ENCODE results near the gene ACTR6. TPM values are rescaled to one million over a fixed set of nuclear protein-coding genes. Genes with fewer than 3 reads are reported as not detected.
"Not testable (repeated sequence)": the region's sequence is repeated elsewhere in the genome, so short reads cannot be mapped to it uniquely, and the experiment has no call there.

ACTR6 gene
- total and polyA plus RNA-seq, 11 donors = 8.9 to 29.5 (median 21.9) TPM

- ATAC-seq = peak; percentile 11 to 68 (median 24)
- no peaks in the 10 kb centered on the region for H3K36me3 ChIP-seq
- TF ChIP-seq, protein P1, sequence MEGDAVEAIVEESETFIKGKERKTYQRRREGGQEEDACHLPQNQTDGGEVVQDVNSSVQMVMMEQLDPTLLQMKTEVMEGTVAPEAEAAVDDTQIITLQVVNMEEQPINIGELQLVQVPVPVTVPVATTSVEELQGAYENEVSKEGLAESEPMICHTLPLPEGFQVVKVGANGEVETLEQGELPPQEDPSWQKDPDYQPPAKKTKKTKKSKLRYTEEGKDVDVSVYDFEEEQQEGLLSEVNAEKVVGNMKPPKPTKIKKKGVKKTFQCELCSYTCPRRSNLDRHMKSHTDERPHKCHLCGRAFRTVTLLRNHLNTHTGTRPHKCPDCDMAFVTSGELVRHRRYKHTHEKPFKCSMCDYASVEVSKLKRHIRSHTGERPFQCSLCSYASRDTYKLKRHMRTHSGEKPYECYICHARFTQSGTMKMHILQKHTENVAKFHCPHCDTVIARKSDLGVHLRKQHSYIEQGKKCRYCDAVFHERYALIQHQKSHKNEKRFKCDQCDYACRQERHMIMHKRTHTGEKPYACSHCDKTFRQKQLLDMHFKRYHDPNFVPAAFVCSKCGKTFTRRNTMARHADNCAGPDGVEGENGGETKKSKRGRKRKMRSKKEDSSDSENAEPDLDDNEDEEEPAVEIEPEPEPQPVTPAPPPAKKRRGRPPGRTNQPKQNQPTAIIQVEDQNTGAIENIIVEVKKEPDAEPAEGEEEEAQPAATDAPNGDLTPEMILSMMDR (IDR thresholded peaks at IDR 0.05) = no peak
- no peak for TF ChIP-seq POLR2A (IDR thresholded peaks at IDR 0.05)
- H3K4me3 ChIP-seq = no peak overlapping the region
- DNase-seq = no peak
- intact Hi-C loops (cut with DNase I) = no loop called here
- 36 to 62% (median 54%) methylated on average over 5 of the region's 5 CpGs for WGBS, 4 donors
- H3K9me3 ChIP-seq = no peaks in the 10 kb centered on the region
- peak overlapping the region in 1 of 12 donors; percentile 50 for H3K27ac ChIP-seq
- no peaks in the 10 kb centered on the region for H3K27me3 ChIP-seq
- H3K4me1 ChIP-seq = peaks cover 0 to 20% (median 1%) of the 10 kb centered on the region in 12 donors
Measured at GRCh38 chr12:100187068-100187467, 13.5 kb upstream of the ACTR6 start.

DNA sequence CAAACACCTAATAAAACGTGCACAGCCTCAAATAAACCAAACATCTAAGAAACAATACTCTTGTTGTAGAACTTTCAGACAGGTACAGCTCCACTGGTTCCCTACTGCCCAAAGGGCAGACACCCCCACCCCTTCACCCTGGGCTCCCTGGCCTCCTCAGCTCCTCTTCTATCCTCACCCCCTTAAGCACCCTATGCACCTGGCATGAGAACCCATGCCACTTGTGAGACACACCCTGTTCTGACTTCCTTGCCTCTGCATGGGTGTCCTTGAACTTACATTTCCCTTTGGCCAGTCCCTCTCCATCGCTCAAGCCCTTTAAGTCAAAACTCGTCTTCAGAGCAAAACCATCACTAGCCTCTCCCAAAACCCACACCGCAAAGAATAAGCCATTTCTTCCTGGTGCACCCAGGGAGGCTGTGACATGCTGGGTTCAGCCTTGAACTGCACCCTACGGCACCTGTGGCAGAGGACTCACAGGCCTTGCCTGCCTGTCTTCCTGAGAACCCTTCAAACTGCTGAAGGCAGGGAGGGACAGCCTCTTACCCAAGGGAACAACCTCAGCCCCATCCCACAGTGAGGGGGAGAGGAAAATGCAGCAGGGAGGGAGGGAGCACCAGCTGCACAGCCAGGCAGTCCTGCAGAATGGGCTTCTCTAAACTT is 12.6 kb upstream of the ACTR6 start:
- H3K9me3 ChIP-seq = no peaks in the 10 kb centered on the region
- ATAC-seq (no peak), DNase-seq (no peak)
- H3K27ac ChIP-seq = no peak overlapping the region
- intact Hi-C loops (cut with DNase I) = no loop called here
- H3K36me3 ChIP-seq = no peaks in the 10 kb centered on the region
- H3K27me3 ChIP-seq = no peaks in the 10 kb centered on the region
- TF ChIP-seq POLR2A (IDR thresholded peaks at IDR 0.05) = no peak
- TF ChIP-seq, protein P1 (IDR thresholded peaks at IDR 0.05) = no peak
- 92 to 95% (median 93%) methylated on average over 5 of the region's 5 CpGs for WGBS, 4 donors
- no peak overlapping the region for H3K4me3 ChIP-seq
- H3K4me1 ChIP-seq = peaks cover 0 to 20% (median 1%) of the 10 kb centered on the region in 12 donors

- H3K9me3 ChIP-seq; intact Hi-C loops (cut with DNase I); ATAC-seq; H3K27me3 ChIP-seq; H3K36me3 ChIP-seq; H3K4me3 ChIP-seq; DNase-seq: not testable (repeated sequence)
- WGBS, 4 donors = 82 to 94% (median 88%) methylated on average over 11 of the region's 11 CpGs
- peaks cover 0 to 20% (median 1%) of the 10 kb centered on the region in 12 donors for H3K4me1 ChIP-seq
- H3K27ac ChIP-seq = peak overlapping the region in 6 of 12 donors; percentile 6 to 50 (median 24)
Measured at GRCh38 chr12:100188888-100189635, 11.6 kb upstream of the ACTR6 start.

DNA sequence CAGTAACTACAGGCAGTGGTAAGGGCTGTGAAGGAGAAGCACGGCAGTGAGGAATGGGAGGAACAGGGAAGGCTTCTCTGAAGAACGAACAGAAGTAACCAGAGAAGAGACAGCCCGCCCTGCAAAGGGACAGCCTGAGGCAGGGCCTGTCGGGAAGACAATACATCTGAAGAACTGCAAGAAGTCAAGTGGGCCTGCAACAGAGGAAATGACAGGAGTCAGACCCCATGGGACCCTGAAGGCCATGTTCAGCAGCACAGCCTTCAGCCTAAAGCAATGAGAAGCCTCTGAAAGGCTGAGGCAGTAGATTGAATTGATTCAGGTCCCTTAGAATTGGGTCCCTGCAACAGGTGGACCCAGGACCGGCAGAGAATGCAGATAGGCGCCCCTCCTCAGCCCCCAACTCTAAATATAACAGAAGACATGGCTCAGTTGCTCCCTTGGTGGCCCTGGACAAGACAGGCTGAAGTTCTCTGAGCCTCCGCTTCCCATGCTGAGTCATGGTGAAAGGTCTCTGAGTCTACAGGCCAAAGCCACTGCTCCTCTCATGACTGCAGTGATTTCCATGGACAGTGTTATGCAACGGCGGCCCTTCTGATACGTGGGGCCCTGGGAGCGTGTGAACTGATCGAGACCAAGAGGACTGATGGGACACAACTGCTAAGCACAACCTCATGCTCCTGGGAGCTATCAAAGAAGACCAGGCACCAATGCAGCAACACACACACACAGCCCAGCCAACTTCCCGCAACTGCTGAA is 10.8 kb upstream of the ACTR6 start:
- no peaks in the 10 kb centered on the region for H3K27me3 ChIP-seq
- peak in 3 of 4 donors; percentile 18 to 37 (median 30) for ATAC-seq
- TF ChIP-seq POLR2A (IDR thresholded peaks at IDR 0.05) = no peak
- TF ChIP-seq, protein P1 (IDR thresholded peaks at IDR 0.05) = no peak
- peak overlapping the region in 8 of 12 donors; percentile 6 to 52 (median 27) for H3K27ac ChIP-seq
- peaks cover 0 to 19% (median 1%) of the 10 kb centered on the region in 12 donors for H3K4me1 ChIP-seq
- H3K36me3 ChIP-seq = no peaks in the 10 kb centered on the region
- no peak overlapping the region for H3K4me3 ChIP-seq
- WGBS, 4 donors = 78 to 80% (median 79%) methylated on average over 13 of the region's 13 CpGs
- H3K9me3 ChIP-seq = no peaks in the 10 kb centered on the region
- intact Hi-C loops (cut with DNase I) = loop anchor here in 2 of 10 donors (10.0 kb wide), 1 partner anchor 45 kb away; the partner anchor contains the start of gene BLTP3B (in 2 of the 2)
- DNase-seq = peak in 4 of 5 donors; percentile 31 to 61 (median 38)

All from heart left ventricle (tissue), 16 donors.